Natural killer cell (primary cell): ENCODE results near the gene GBF1. TPM values are rescaled to one million over a fixed set of nuclear protein-coding genes. Genes with fewer than 3 reads are reported as not detected.

Experiments used
- ATAC-seq, 3 donors: fragments of 150-1000 bp in 2 of 3; fragments of 200-7000 bp in 1 of 3; cut with Tn5 transposase; 1 replicate in 1 of 3; 2 replicates in 2 of 3; pipeline ENCODE4 v1.10.0; 2021; ENCODE audit warnings: mild to moderate bottlenecking in 2 of 3, moderate library complexity in 2 of 3
- DNase-seq, 2 donors: peaks; one replicate each; pipeline versions ENCODE4 v3.0.0 to v3.0.0-alpha.2; 2013 to 2021; ENCODE audit warnings: mixed read lengths in 1 of 2
- H3K27ac ChIP-seq: one replicate; pipeline ENCODE4 v1.5.1; 2013; ENCODE audit warnings: mild to moderate bottlenecking, low read length
- H3K27me3 ChIP-seq: one replicate; pipeline ENCODE4 v1.6.1; 2013; ENCODE audit warnings: low read length; ENCODE audit not compliant: control insufficient read depth, insufficient read depth
- H3K36me3 ChIP-seq: one replicate; pipeline ENCODE4 v1.6.1; 2013; ENCODE audit warnings: low read length; ENCODE audit not compliant: control insufficient read depth, insufficient read depth
- H3K4me1 ChIP-seq: one replicate; pipeline ENCODE4 v1.6.1; 2013; ENCODE audit warnings: low read length; ENCODE audit not compliant: control insufficient read depth, insufficient read depth
- H3K4me3 ChIP-seq: one replicate; pipeline ENCODE4 v1.5.1; 2013; ENCODE audit warnings: low read length
- H3K9me3 ChIP-seq: one replicate; pipeline ENCODE4 v1.6.1; 2013; ENCODE audit warnings: low read length; ENCODE audit not compliant: control insufficient read depth, insufficient read depth
- H3K27ac Mint-ChIP-seq, 2 donors: one replicate each; pipeline ENCODE4 v1.8.0; 2022; ENCODE audit warnings: mild to moderate bottlenecking in 2 of 2, mixed read lengths in 2 of 2, moderate library complexity in 1 of 2
- H3K27me3 Mint-ChIP-seq, 2 donors: one replicate each; pipeline ENCODE4 v1.8.0; 2022; ENCODE audit warnings: low read depth in 2 of 2, mixed read lengths in 2 of 2
- H3K36me3 Mint-ChIP-seq: one replicate; pipeline ENCODE4 v1.8.0; 2022; ENCODE audit warnings: mixed read lengths
- H3K4me1 Mint-ChIP-seq, 2 donors: one replicate each; pipeline ENCODE4 v1.8.0; 2022; ENCODE audit warnings: mixed read lengths in 2 of 2
- H3K4me3 Mint-ChIP-seq: one replicate; pipeline ENCODE4 v1.8.0; 2022; ENCODE audit warnings: mild to moderate bottlenecking, moderate library complexity, mixed read lengths
- H3K9me3 Mint-ChIP-seq, 2 donors: one replicate each; pipeline ENCODE4 v1.8.0; 2022; ENCODE audit warnings: mixed read lengths in 2 of 2
- CTCF ChIP-seq: fragments of 200-600 bp; IDR thresholded peaks from one replicate; pipeline ENCODE4 v1.8.0; 2022; ENCODE audit warnings: antibody characterized with exemption
- WGBS: methylation state at CpG from one replicate; pipeline ENCODE4 v1.1.7; 2013; ENCODE audit warnings: missing lambda C conversion rate; ENCODE audit not compliant: insufficient coverage; 5-methylcytosine and 5-hydroxymethylcytosine counted together
- intact Hi-C: fragments of 100-400 bp; cut with micrococcal nuclease; formaldehyde crosslinking; loops from one replicate; pipeline ENCODE4 v1.14.2; 2022
- total RNA-seq, 4 donors: library from RNA; stranded (reverse); fragments of 120-200 nt in 1 of 4; gene quantifications; one replicate each; pipeline versions ENCODE4 v1.2.3 to v1.2.4, GENCODE V29; 2013 to 2022

GBF1 gene
- total RNA-seq, 3 donors from 2014 or later (not counting 1 experiment from before 2014, with no cell fraction given): 48.2 to 52.5 (median 50.9) TPM

- no peak overlapping the region for H3K27ac ChIP-seq
- peaks cover 23 to 35% of the 10 kb centered on the region in 2 donors for H3K4me1 Mint-ChIP-seq
- H3K9me3 ChIP-seq: no peaks in the 10 kb centered on the region
- intact Hi-C loops: no loop called here
- H3K4me3 Mint-ChIP-seq: peak overlapping the region; percentile 55
- no peaks in the 10 kb centered on the region for H3K9me3 Mint-ChIP-seq
- ATAC-seq: no peak
- H3K4me3 ChIP-seq: no peak overlapping the region
- no peaks in the 10 kb centered on the region for H3K27me3 ChIP-seq
- TF ChIP-seq CTCF: no peak
- H3K36me3 ChIP-seq: peaks cover 11% of the 10 kb centered on the region
- H3K27ac Mint-ChIP-seq: no peak overlapping the region
- H3K36me3 Mint-ChIP-seq: no peaks in the 10 kb centered on the region
- no peak for DNase-seq
- H3K4me1 ChIP-seq: peaks cover 35% of the 10 kb centered on the region
- no peaks in the 10 kb centered on the region for H3K27me3 Mint-ChIP-seq
- WGBS: 91% methylated on average over 9 of the region's 9 CpGs
Observed at GRCh38 chr10:102424145-102424544, 178.8 kb downstream of the GBF1 start.

GRCh38 chr10:102424916-102425315 is 179.6 kb downstream of the GBF1 start:
- H3K27me3 Mint-ChIP-seq: no peaks in the 10 kb centered on the region
- ATAC-seq (no peak), DNase-seq (no peak)
- no peaks in the 10 kb centered on the region for H3K36me3 Mint-ChIP-seq
- H3K9me3 ChIP-seq: no peaks in the 10 kb centered on the region
- intact Hi-C loops: no loop called here
- peaks cover 11% of the 10 kb centered on the region for H3K36me3 ChIP-seq
- H3K27me3 ChIP-seq: no peaks in the 10 kb centered on the region
- H3K4me1 Mint-ChIP-seq: peaks cover 23 to 28% of the 10 kb centered on the region in 2 donors
- no peak overlapping the region for H3K27ac Mint-ChIP-seq
- peaks cover 27% of the 10 kb centered on the region for H3K4me1 ChIP-seq
- H3K4me3 ChIP-seq: no peak overlapping the region
- 95% methylated on average over 6 of the region's 6 CpGs for WGBS
- no peaks in the 10 kb centered on the region for H3K9me3 Mint-ChIP-seq
- H3K27ac ChIP-seq: no peak overlapping the region
- no peak for TF ChIP-seq CTCF
- peak overlapping the region; percentile 2 for H3K4me3 Mint-ChIP-seq

GRCh38 chr10:102425444-102425843 is 180.1 kb downstream of the GBF1 start:
- intact Hi-C loops: no loop called here
- no peak for TF ChIP-seq CTCF
- Mint-ChIP-seq H3K4me1 (peaks cover 21 to 25% of the 10 kb centered on the region in 2 donors), H3K4me3 (no peak overlapping the region), H3K36me3 (no peaks in the 10 kb centered on the region), H3K27ac (no peak overlapping the region), H3K27me3 (no peaks in the 10 kb centered on the region), H3K9me3 (no peaks in the 10 kb centered on the region)
- H3K27me3 ChIP-seq: no peaks in the 10 kb centered on the region
- no peaks in the 10 kb centered on the region for H3K9me3 ChIP-seq
- H3K27ac ChIP-seq: no peak overlapping the region
- WGBS: 84% methylated on average over 1 of the region's 1 CpG
- H3K4me1 ChIP-seq: peaks cover 22% of the 10 kb centered on the region
- H3K36me3 ChIP-seq: peaks cover 11% of the 10 kb centered on the region
- H3K4me3 ChIP-seq: no peak overlapping the region
- no peak for ATAC-seq
- no peak for DNase-seq

GRCh38 chr10:102426803-102427287 is 181.5 kb downstream of the GBF1 start:
- H3K4me3 Mint-ChIP-seq: no peak overlapping the region
- no peak for ATAC-seq
- intact Hi-C loops: no loop called here

More at GRCh38 chr10:102426803-102427287, 181.5 kb downstream of the GBF1 start:
- no peak overlapping the region for H3K4me3 ChIP-seq
- no peaks in the 10 kb centered on the region for H3K36me3 Mint-ChIP-seq
- no peak overlapping the region for H3K27ac ChIP-seq
- H3K27me3 Mint-ChIP-seq: no peaks in the 10 kb centered on the region
- H3K9me3 Mint-ChIP-seq: no peaks in the 10 kb centered on the region
- no peak overlapping the region for H3K27ac Mint-ChIP-seq
- TF ChIP-seq CTCF: no peak
- WGBS: 96% methylated on average over 7 of the region's 7 CpGs
- DNase-seq: no peak
- H3K9me3 ChIP-seq: no peaks in the 10 kb centered on the region
- H3K4me1 ChIP-seq: peaks cover 24% of the 10 kb centered on the region
- peaks cover 19 to 23% of the 10 kb centered on the region in 2 donors for H3K4me1 Mint-ChIP-seq
- no peaks in the 10 kb centered on the region for H3K27me3 ChIP-seq
- peaks cover 11% of the 10 kb centered on the region for H3K36me3 ChIP-seq
